GM18858 (cell line): ENCODE measurements around the gene IFI30.
A peak's percentile ranks its signal among the peaks of the same experiment; 100 is the strongest.

ENCODE experiments used
- ATAC-seq: cut with Tn5 transposase; IDR thresholded peaks from one replicate; pipeline ENCODE4 v1.9.1; 2021; ENCODE audit not compliant: unreplicated experiment

IFI30 gene

GRCh38 chr19:18223860-18224524, 50.4 kb downstream of the IFI30 start:
- ATAC-seq = no peak

DNA sequence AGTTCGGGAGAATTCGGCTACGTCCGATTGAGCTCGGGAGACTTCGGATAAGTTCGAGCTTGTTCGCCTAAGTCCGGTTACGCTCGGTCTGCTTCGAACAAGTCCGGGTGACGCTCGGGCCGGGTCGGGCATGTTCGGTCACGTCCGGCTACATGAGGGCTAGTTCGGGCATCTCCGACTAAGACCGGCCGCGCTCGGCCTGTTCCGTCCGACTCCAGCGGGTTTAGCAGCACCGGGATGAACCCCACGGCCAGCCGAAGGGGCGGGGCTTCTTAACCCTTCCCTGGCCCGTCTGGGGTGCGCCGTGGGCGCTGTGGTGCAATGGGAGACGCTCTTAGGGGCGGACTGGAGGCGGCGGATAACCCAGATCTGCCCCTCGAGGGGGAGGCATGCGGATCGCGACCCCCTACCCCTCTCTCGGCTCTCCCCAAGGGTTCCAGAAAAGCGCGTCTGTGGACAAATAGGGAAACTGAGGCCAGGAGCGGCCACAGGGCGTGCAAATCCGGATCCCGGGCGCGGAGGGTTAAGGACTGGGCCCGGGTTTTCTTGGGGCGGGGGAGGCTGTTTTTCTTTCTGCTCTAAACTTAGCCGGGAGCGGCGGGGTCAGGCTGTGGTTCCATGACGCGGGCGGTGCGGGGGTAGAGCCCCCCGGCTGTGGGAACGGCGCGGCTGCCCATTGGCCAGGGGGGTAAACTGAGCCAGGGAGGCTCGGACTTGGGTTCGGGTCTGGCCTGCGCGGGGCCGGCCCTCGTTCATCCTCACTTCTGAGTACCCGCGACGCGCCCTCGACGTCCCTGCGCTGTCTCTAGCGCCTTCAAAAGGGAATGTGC, 51.1 kb downstream of the IFI30 start:
- ATAC-seq = peak; percentile 77

- no peak for ATAC-seq
These were observed 51.7 kb downstream of the IFI30 start for GRCh38 chr19:18225355-18225701.

- no peak for ATAC-seq
These were observed 52.3 kb downstream of the IFI30 start, which contains the start of gene PDE4C for GRCh38 chr19:18225702-18226468. Gene PDE4C, minus strand, starts transcription at chr19:18226438. Its CDS starts 23 bp downstream, at chr19:18226415.

- ATAC-seq = no peak
These were observed 53.6 kb downstream of the IFI30 start for GRCh38 chr19:18226956-18227780.
